HepG2 (cell line): ENCODE measurements around the gene INHA. TPM values are rescaled to one million over a fixed set of nuclear protein-coding genes. Genes with fewer than 3 reads are reported as not detected.

Experiments
- ARNTL ChIP-seq: sonication (generic); formaldehyde crosslinking; IDR thresholded peaks from 2 replicates; pipeline ENCODE4 v1.4.0; 2020; ENCODE audit warnings: mild to moderate bottlenecking, missing genetic modification reagents
- CBX5 ChIP-seq: sonication (generic); formaldehyde crosslinking; IDR thresholded peaks from 2 replicates; pipeline ENCODE4 v1.4.0; 2020; ENCODE audit warnings: missing genetic modification reagents, borderline replicate concordance
- FOXM1 ChIP-seq: sonication (generic); formaldehyde crosslinking; IDR thresholded peaks from 2 replicates; pipeline ENCODE4 v1.5.0; 2020; ENCODE audit warnings: missing genetic modification reagents
- GMEB2 ChIP-seq: IDR thresholded peaks from 2 replicates; pipeline ENCODE4 v1.6.1; 2016; ENCODE audit warnings: missing biosample characterization, missing genetic modification reagents, low read depth
- HNF1B ChIP-seq: sonication (generic); formaldehyde crosslinking; IDR thresholded peaks from 2 replicates; pipeline ENCODE4 v1.5.1; 2020; ENCODE audit warnings: mild to moderate bottlenecking, moderate library complexity, missing genetic modification reagents
- MLXIP ChIP-seq: sonication (generic); formaldehyde crosslinking; IDR thresholded peaks from 2 replicates; pipeline ENCODE4 v1.9.0; 2021; ENCODE audit warnings: missing genetic modification reagents, borderline replicate concordance
- PBX2 ChIP-seq: IDR thresholded peaks from 2 replicates; pipeline ENCODE4 v1.6.1; 2016; ENCODE audit warnings: control low read depth
- ZNF362 ChIP-seq: sonication (generic); formaldehyde crosslinking; IDR thresholded peaks from 2 replicates; pipeline ENCODE4 v1.4.0; 2020; ENCODE audit warnings: missing genetic modification reagents, mild to moderate bottlenecking, borderline replicate concordance
- ZNF770 ChIP-seq: sonication (generic); formaldehyde crosslinking; IDR thresholded peaks from 2 replicates; pipeline ENCODE4 v1.5.0; 2020; ENCODE audit warnings: mild to moderate bottlenecking, missing genetic modification reagents
- polyA plus RNA-seq, 8 experiments: library from polyadenylated mRNA; depleted of rRNA in 3 of 8; stranded (reverse) in 7 of 8; unstranded in 1 of 8; fragments of >200 nt; fragmentation: Illumina TruSeq in 4 of 8; extraction: Trizol in 4 of 8; gene quantifications; 2 replicates each; pipeline versions ENCODE4 v1.2.1 to v1.2.3, GENCODE V29; 2011 to 2016; ENCODE audit warnings: low read depth in 4 of 8, missing spikeins in 1 of 8, mixed read lengths in 1 of 8; ENCODE audit not compliant: insufficient read depth in 1 of 8
- total RNA-seq, 5 experiments: library from RNA; depleted of rRNA; stranded (reverse); fragments of >200 nt; fragmentation: Illumina TruSeq; extraction: Trizol; gene quantifications; 2 replicates each; pipeline ENCODE4 v1.2.3, GENCODE V29; 2016; ENCODE audit warnings: low read depth in 1 of 5
- TF ChIP-seq, protein P1 (sequence below), 2 experiments: sonication (generic) in 1 of 2; formaldehyde crosslinking in 1 of 2; IDR thresholded peaks; 2 replicates each; pipeline versions ENCODE4 v1.4.0 to v1.6.1; 2016 to 2020; ENCODE audit warnings: borderline replicate concordance in 1 of 2, low read depth in 1 of 2, mild to moderate bottlenecking in 1 of 2, missing genetic modification reagents in 1 of 2

The INHA gene
- total and polyA plus RNA-seq, 2 of the 13 experiments (the other 11 are each of a cell fraction or from before 2014, with no cell fraction given), result 4.1 to 15.2 TPM

DNA sequence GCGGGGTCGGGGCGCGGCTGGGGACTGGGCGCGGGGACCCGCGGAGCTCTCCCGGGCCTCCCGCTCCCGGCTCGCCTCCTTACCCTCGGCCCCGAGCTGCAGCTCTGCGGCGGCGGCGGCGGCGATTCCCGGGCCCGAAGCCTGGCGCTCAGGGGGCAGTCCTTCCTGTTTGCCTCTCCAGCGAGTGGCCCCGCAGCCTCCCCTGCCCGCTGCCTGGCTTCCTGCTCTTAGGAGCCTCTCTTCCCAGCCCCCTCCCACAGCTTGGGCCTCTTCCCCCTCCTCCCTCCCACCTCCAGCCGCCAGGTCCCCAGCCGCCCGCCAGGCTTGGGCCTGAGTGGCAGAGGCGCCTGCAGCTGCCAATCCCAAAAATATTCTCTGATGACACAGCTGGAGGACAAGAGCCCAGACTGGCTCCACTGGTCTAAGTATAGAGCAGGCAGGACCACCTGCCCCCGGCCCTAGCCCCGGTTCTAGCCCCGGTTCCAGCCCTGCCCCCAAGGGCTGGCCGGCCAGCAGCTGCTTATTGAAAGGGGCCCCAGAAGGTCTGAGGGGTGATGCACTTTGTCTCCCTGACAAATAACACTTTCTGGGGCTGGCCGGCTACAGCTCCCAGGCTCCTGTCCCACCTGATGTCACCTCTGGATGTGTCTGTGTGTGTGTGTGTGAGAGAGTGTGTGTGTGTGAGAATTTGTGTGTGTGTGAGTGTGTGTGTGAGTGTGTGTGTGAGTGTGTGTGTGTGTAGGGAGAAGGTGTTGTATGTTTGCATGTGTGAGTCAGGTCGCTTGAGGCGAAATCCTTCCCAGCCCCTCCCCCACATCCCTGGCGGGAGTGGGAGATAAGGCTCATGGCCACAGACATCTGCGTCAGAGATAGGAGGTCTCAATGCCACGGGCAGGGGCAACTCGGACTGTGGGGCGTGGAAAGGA is 536 bp upstream of the INHA start, which contains the start of gene OBSL1 (continued):
- TF ChIP-seq, protein P1, sequence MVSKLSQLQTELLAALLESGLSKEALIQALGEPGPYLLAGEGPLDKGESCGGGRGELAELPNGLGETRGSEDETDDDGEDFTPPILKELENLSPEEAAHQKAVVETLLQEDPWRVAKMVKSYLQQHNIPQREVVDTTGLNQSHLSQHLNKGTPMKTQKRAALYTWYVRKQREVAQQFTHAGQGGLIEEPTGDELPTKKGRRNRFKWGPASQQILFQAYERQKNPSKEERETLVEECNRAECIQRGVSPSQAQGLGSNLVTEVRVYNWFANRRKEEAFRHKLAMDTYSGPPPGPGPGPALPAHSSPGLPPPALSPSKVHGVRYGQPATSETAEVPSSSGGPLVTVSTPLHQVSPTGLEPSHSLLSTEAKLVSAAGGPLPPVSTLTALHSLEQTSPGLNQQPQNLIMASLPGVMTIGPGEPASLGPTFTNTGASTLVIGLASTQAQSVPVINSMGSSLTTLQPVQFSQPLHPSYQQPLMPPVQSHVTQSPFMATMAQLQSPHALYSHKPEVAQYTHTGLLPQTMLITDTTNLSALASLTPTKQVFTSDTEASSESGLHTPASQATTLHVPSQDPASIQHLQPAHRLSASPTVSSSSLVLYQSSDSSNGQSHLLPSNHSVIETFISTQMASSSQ (IDR thresholded peaks at IDR 0.05; ENCODE audit: low read depth), result peak; percentile 10; the same call in 1 of the 2 replicates
- TF ChIP-seq, protein P1 (CRISPR knock-in tag; IDR thresholded peaks at IDR 0.05; ENCODE audit: borderline replicate concordance), result peak; percentile 46; the same call in 1 of the 2 replicates
- TF ChIP-seq HNF1B (CRISPR knock-in tag) (peak; percentile 77; the same call in 1 of the 2 replicates), ZNF770 (CRISPR knock-in tag) (peak; percentile 92), ZNF362 (CRISPR knock-in tag) (no peak), CBX5 (CRISPR knock-in tag) (peak; percentile 48; the same call in 1 of the 2 replicates), GMEB2 (CRISPR knock-in tag) (no peak), MLXIP (CRISPR knock-in tag) (no peak), PBX2 (no peak), FOXM1 (CRISPR knock-in tag) (no peak), ARNTL (CRISPR knock-in tag) (peak; percentile 58)
